ENCODE results near the gene DENND2A. TPM values are rescaled to one million over a fixed set of nuclear protein-coding genes. Genes with fewer than 3 reads are reported as not detected.

Gene DENND2A
- total and polyA plus RNA-seq, 4 donors: 1.2 to 7.4 (median 2.3) TPM

- TF ChIP-seq ZBTB33 (IDR thresholded peaks at IDR 0.05) (no peak), GABPA (IDR thresholded peaks at IDR 0.05 in 1 of 2, conservative IDR thresholded peaks at IDR 0.05 in 1 of 2) (no peak)
- no peak for DNase-seq (ENCODE audit: low spot score)
- H3K27me3 ChIP-seq (ENCODE audit: control insufficient read depth in 4 of 4, insufficient read depth in 4 of 4, low read length in 3 of 4): no peaks in the 10 kb centered on the region
- no peaks in the 10 kb centered on the region for H3K36me3 ChIP-seq (ENCODE audit: control insufficient read depth in 4 of 4, insufficient read depth in 3 of 4, low read depth in 1 of 4, low read length in 3 of 4)
- H3K4me3 ChIP-seq (ENCODE audit: low read depth in 1 of 3, low read length in 3 of 3): no peak overlapping the region
- H3K9me3 ChIP-seq (ENCODE audit: control insufficient read depth in 4 of 4, low read length in 3 of 4): no peaks in the 10 kb centered on the region
- H3K4me1 ChIP-seq (ENCODE audit: control insufficient read depth in 4 of 4, insufficient read depth in 4 of 4, low read length in 3 of 4): no peaks in the 10 kb centered on the region
- no peak overlapping the region for H3K27ac ChIP-seq (ENCODE audit: low read depth in 1 of 2, low read length in 2 of 2)
- no peak overlapping the region for H3K9ac ChIP-seq (ENCODE audit: low read depth in 1 of 2, low read length in 2 of 2)
- WGBS: 64% methylated on average over 1 of the region's 1 CpG
These were observed 64.0 kb downstream of the DENND2A start for GRCh38 chr7:140576589-140576988.

GRCh38 chr7:140571538-140572122 is 69.0 kb downstream of the DENND2A start:
- Histone ChIP-seq H3K9me3 (ENCODE audit: control insufficient read depth in 4 of 4, low read length in 3 of 4) (no peaks in the 10 kb centered on the region), H3K27me3 (ENCODE audit: control insufficient read depth in 4 of 4, insufficient read depth in 4 of 4, low read length in 3 of 4) (no peaks in the 10 kb centered on the region), H3K27ac (ENCODE audit: low read depth in 1 of 2, low read length in 2 of 2) (no peak overlapping the region), H3K9ac (ENCODE audit: low read depth in 1 of 2, low read length in 2 of 2) (no peak overlapping the region), H3K4me1 (ENCODE audit: control insufficient read depth in 4 of 4, insufficient read depth in 4 of 4, low read length in 3 of 4) (peaks cover 0 to 11% (median 5%) of the 10 kb centered on the region in 4 donors), H3K4me3 (ENCODE audit: low read depth in 1 of 3, low read length in 3 of 3) (no peak overlapping the region), H3K36me3 (ENCODE audit: control insufficient read depth in 4 of 4, insufficient read depth in 3 of 4, low read depth in 1 of 4, low read length in 3 of 4) (no peaks in the 10 kb centered on the region)
- TF ChIP-seq EGR1 (IDR thresholded peaks at IDR 0.05; ENCODE audit: low read depth in 2 of 2) (no peak), ATF3 (IDR thresholded peaks at IDR 0.05) (no peak), MAX (IDR thresholded peaks at IDR 0.05) (no peak), RAD21 (IDR thresholded peaks at IDR 0.05) (no peak), ZBTB33 (IDR thresholded peaks at IDR 0.05) (no peak), NR2F2 (IDR thresholded peaks at IDR 0.05) (no peak), FOXA1 (IDR thresholded peaks at IDR 0.05) (no peak), TAF1 (conservative IDR thresholded peaks at IDR 0.05) (no peak), RXRA (IDR thresholded peaks at IDR 0.05) (no peak), GABPA (IDR thresholded peaks at IDR 0.05 in 1 of 2, conservative IDR thresholded peaks at IDR 0.05 in 1 of 2) (no peak), JUND (IDR thresholded peaks at IDR 0.05) (no peak)
- no peak for DNase-seq (ENCODE audit: low spot score)
- WGBS: 87% methylated on average over 5 of the region's 5 CpGs

- Histone ChIP-seq H3K9me3 (ENCODE audit: control insufficient read depth in 4 of 4, low read length in 3 of 4) (no peaks in the 10 kb centered on the region), H3K27ac (ENCODE audit: low read depth in 1 of 2, low read length in 2 of 2) (no peak overlapping the region), H3K9ac (ENCODE audit: low read depth in 1 of 2, low read length in 2 of 2) (no peak overlapping the region), H3K4me1 (ENCODE audit: control insufficient read depth in 4 of 4, insufficient read depth in 4 of 4, low read length in 3 of 4) (peaks cover 0 to 11% (median 5%) of the 10 kb centered on the region in 4 donors), H3K27me3 (ENCODE audit: control insufficient read depth in 4 of 4, insufficient read depth in 4 of 4, low read length in 3 of 4) (no peaks in the 10 kb centered on the region), H3K4me3 (ENCODE audit: low read depth in 1 of 3, low read length in 3 of 3) (no peak overlapping the region), H3K36me3 (ENCODE audit: control insufficient read depth in 4 of 4, insufficient read depth in 3 of 4, low read depth in 1 of 4, low read length in 3 of 4) (no peaks in the 10 kb centered on the region)
- no peak for TF ChIP-seq EGR1 (IDR thresholded peaks at IDR 0.05; ENCODE audit: low read depth in 2 of 2)
- TF ChIP-seq RAD21 (IDR thresholded peaks at IDR 0.05): no peak
- TF ChIP-seq NR2F2 (IDR thresholded peaks at IDR 0.05): no peak
- no peak for TF ChIP-seq FOXA2 (IDR thresholded peaks at IDR 0.05)
- WGBS: 89% methylated on average over 10 of the region's 10 CpGs
- no peak for DNase-seq (ENCODE audit: low spot score)
These were observed 70.5 kb downstream of the DENND2A start for GRCh38 chr7:140570120-140570519.

Data from liver (tissue), 9 donors.